GM18909 (cell line): ENCODE measurements around the gene RDH16.
"Not testable (repeated sequence)": the region's sequence is repeated elsewhere in the genome, so short reads cannot be mapped to it uniquely, and the experiment has no call there.

Experiments used
- ATAC-seq: cut with Tn5 transposase; IDR thresholded peaks from one replicate; pipeline ENCODE4 v1.9.1; 2021; ENCODE audit warnings: mild to moderate bottlenecking; ENCODE audit not compliant: unreplicated experiment, poor library complexity

RDH16 gene

GRCh38 chr12:56928262-56928661 is 29.1 kb downstream of the RDH16 start:
- no peak for ATAC-seq

GRCh38 chr12:56927281-56927680 is 30.1 kb downstream of the RDH16 start:
- ATAC-seq: no peak

GRCh38 chr12:56922031-56922430 is 35.4 kb downstream of the RDH16 start:
- ATAC-seq: no peak

- ATAC-seq: no peak
Measured at GRCh38 chr12:56921346-56921745, 36.1 kb downstream of the RDH16 start.

- not testable (repeated sequence) for ATAC-seq
Measured at GRCh38 chr12:56918139-56918538, 39.3 kb downstream of the RDH16 start.

GRCh38 chr12:56916996-56917333 is 40.4 kb downstream of the RDH16 start:
- no peak for ATAC-seq

- ATAC-seq: no peak
Measured at GRCh38 chr12:56916296-56916995, 41.0 kb downstream of the RDH16 start.

- ATAC-seq: no peak
Measured at GRCh38 chr12:56914724-56915123, 42.7 kb downstream of the RDH16 start.

- ATAC-seq: no peak
Measured at GRCh38 chr12:56914256-56914655, 43.2 kb downstream of the RDH16 start.

- ATAC-seq: not testable (repeated sequence)
Measured at GRCh38 chr12:56909403-56909802, 48.0 kb downstream of the RDH16 start.

GRCh38 chr12:56908136-56908535 is 49.3 kb downstream of the RDH16 start:
- no peak for ATAC-seq

- ATAC-seq: no peak
Measured at GRCh38 chr12:56905852-56906251, 51.6 kb downstream of the RDH16 start.

- no peak for ATAC-seq
Measured at GRCh38 chr12:56903374-56903773, 54.0 kb downstream of the RDH16 start.
